Stimulated activated CD8-positive, alpha-beta memory T cell treated with anti-CD3 and anti-CD28 coated beads, Interleukin-7, amount 100 ng/mL, for 1 hour (primary cell): ENCODE measurements around the gene AKIRIN1.
A peak's percentile ranks its signal among the peaks of the same experiment; 100 is the strongest.
"Not testable (repeated sequence)": the region's sequence is repeated elsewhere in the genome, so short reads cannot be mapped to it uniquely, and the experiment has no call there.

ENCODE experiments used
- DNase-seq, 2 donors: peaks; one replicate each; pipeline ENCODE4 v3.0.0-alpha.2; 2020; ENCODE audit warnings: low read depth in 2 of 2

AKIRIN1 gene

DNA sequence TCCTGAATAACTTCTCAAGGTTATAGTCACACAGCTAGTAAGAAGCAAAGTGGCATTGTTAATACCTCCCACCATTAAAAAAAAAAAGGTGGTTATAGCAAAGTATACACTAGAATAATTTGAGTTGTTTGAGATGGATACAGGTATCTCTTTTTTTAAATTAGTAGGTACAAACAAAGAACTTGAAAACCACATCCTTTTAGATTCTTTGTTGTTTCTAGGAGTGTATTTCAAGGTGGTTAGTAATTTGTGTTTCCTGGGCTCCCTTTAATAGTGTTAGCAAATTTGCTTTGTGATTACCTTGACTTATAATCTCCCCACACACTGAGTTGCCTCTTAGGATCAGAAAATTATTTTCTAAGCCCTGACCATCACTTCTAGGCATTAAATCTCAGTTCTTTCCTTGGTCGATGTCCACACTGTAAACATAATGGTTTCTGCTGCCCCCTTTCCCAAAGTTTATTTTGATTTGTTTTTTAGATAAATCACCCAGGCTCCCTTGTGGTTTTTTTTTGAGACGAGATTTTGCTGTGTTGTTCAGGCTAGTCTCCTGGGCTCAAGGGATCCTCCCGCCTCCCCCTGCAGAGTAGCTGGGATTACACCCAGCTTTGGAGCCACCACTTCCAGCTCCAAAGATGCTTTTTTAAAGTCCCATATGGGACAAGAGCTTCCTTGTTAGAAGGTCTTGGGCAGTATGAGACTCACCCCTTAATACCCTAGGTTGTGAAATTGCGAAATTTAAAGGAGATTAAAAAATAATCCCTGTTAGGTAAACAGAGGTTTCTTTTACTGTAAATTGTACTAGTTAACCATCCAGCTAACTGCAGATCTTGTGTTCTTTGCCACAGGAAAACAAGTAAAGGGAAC lies 6.2 kb downstream of the AKIRIN1 start:
- DNase-seq: no peak

DNA sequence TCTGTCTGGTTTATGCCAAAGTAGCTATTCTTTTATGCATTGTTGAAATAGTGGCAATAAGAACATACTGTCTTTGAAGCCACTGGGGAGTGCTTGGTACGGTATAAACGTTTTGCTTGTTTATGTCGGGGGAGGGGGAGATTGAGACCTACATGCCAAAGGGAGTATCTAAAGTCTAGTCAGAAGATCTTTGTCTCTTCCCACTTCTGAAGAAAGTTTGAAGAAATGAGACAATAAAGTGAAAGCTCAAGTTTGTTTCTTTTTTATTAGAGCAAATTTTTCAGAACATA lies 6.8 kb downstream of the AKIRIN1 start:
- no peak for DNase-seq

DNA sequence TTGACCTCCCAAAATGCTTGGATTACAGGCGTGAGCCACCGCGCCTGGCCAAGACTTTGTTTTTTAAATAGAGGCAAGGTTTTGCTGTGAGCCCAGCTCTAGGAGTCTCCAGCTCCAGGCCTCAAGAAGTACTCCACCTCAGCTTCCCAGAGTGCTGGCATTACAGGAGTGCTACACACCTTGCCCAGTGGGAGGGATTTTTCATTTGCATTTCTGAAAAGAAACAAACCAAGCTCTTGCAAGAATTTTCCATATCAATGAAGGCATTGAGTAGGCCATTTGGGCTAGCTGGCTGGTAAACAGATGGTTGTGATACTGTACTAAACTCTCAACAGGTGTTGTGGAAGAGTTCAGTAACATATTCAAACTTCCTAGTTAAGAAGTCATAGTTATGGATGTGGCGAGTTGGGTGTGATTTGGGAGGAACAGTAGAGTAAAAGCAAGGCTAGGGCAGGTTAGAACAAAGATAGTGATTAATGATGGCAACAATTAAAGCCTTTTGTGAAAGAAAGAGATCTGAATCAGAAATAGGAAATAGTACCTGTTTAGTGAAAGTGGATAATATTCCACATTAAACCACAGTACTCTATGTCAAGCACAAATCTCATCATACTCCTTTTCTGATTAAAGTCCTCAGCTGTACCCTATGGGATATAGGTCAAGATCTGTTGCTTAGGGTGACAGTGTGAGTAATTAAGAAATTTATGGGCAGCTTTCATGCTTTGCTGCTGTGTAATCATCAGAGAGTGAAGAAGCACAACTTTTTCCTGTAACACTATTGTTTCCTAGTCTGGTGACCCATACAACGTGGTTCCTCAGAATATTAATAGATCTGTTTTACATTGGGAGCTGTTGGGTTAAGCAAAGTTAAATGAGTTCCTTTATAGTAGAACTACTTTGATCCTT lies 10.7 kb downstream of the AKIRIN1 start:
- DNase-seq: no peak

GRCh38 chr1:39003281-39003680 lies 12.2 kb downstream of the AKIRIN1 start:
- DNase-seq: no peak

GRCh38 chr1:39003794-39004193 lies 12.7 kb downstream of the AKIRIN1 start:
- DNase-seq: no peak

GRCh38 chr1:39006287-39006686 lies 15.2 kb downstream of the AKIRIN1 start:
- no peak for DNase-seq

DNA sequence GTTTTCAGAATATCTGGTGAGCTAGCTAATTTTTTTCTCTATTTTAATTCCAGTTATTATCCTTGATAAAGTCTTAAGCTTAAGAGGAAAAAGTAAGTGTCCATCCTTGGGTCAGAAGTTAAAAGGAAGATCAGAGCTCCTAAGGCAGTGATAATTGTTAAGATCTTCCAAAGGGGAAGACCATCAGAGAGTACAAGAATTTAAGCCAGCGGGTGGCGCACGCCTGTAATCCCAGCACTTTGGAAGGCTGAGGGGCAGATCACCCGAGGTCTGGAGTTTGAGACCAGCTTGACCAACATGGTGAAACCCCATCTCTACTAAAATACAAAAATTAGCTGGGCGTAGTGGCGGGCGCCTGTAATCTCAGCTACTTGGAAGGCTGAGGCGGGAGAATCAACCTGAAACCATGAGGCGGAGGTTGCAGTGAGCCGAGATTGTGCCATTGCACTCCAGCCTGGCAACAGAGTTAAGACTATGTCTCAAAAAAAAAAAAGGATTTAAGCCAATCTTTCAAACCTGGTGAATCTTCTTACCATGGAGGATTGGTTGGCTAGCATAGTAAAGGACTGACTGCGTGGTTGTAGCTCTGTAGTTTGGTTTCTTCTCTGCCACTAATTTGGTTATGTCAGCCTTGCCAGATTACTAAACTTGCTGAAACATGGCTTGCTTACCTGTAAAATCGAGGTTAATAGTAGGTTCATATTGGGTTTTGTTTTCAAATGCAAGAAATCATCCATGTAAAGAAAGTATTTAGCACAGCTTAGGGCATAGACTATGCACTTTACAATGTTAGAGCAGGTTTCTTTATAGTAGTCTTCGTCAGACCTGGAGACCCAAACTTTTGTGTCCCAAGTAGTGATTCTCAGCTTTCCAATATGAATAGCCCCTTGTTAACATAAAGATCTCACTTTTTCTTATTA lies 15.9 kb downstream of the AKIRIN1 start:
- no peak for DNase-seq

DNA sequence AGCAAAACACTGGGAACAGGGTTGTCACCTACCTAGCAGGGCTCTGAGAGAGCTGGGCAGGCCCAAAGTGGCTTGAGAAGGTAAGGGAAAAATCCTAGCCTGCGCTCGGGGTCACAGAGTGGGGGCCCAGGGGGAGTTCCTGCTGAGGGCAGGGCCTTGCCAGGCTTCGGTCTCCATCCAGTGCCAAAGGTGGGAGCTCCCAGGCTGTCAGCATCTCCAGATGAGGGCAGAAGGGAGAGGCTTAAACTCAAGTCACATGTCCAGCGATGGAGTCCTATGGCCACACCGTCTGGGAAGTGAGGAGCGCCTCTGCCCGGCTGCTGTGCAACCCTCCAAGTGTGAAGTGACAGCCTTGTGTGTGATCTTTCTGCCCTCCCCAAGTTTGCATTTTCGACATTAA lies 23.9 kb downstream of the AKIRIN1 start:
- not testable (repeated sequence) for DNase-seq

DNA sequence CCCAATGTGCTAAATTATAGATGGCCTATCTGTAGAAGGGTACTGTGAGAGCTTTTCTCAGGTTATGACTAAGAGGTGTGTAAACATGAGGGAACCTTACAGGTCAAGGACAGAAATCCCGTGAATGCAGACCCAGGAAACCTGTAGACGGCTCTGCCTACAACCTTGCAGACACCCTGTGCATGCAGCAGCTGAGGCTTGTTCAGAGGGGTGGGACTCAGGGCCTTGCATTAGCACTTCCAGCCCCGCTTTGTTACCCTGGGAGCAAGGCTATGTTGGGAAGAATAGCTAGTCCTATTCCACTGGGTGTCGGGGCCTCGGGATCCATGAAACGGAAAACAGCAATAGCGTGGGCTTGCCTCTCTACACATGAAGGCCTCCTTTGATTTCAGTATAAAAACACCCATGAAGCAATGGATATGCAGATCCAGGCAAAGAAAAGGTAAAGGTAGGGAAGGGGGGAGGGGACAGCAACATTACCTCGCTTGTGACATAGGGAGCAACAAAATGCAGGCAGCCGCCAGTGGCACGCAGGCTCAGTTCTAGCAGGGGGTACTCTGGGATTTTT lies 25.6 kb downstream of the AKIRIN1 start:
- DNase-seq: no peak

GRCh38 chr1:39017266-39017665 lies 26.2 kb downstream of the AKIRIN1 start:
- DNase-seq: no peak

GRCh38 chr1:39020494-39020893 lies 29.4 kb downstream of the AKIRIN1 start:
- DNase-seq: not testable (repeated sequence)

- no peak for DNase-seq
Observed at GRCh38 chr1:39021426-39021825, 30.4 kb downstream of the AKIRIN1 start.

DNA sequence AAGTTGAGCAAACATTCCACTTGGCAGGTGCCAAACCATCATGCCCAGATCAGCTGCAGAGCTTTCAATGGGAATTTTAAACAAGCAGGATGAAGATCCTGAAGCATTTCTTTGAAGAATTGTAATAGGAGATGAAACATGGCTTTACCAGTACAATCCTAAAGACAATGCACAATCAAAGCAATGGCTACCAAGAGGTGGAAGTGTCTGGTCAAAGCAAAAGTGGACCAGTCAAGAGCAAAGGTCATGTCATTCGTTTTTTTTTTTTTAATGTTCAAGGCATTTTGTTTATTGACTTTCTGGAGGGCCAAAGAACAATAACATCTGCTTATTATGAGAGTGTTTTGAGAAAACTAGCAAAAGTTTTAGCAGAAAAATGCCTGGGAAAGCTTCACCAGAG lies 32.1 kb downstream of the AKIRIN1 start:
- DNase-seq: no peak

GRCh38 chr1:39026051-39026865 lies 35.2 kb downstream of the AKIRIN1 start, which contains the start of gene NDUFS5:
Gene NDUFS5 (plus strand): TSS chr1:39026350. CDS start chr1:39028725, 2,375 bp downstream.
- DNase-seq: peak; percentile 65 to 67

GRCh38 chr1:39026866-39027507 lies 35.9 kb downstream of the AKIRIN1 start:
- DNase-seq: no peak

DNA sequence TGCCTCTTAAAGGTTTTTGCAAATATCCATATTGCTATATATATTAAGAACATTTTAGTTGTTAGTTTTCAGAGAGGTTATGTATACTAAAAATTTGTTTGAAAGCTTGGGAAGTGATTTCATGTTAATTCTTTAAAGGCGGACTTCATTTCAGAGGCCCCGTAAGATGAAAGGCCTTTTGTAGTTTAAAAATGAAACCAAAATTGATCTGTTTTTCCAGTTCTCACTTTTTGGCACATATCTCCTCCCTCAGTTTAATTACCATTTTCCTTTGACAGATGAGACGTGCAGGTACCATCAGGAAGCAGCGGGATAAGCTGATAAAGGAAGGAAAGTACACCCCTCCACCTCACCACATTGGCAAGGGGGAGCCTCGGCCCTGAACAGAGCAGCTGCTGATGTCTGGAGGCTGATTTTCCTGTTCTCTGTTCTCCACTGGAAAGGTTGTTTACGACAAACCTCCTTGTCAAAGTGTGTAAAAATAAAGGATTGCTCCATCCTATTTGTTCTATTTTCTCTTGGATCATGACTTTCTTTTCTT lies 43.1 kb downstream of the AKIRIN1 start:
- no peak for DNase-seq

- DNase-seq: no peak
Observed at GRCh38 chr1:39036678-39037077, 45.6 kb downstream of the AKIRIN1 start.

GRCh38 chr1:39043513-39043912 lies 52.4 kb downstream of the AKIRIN1 start:
- no peak for DNase-seq

DNA sequence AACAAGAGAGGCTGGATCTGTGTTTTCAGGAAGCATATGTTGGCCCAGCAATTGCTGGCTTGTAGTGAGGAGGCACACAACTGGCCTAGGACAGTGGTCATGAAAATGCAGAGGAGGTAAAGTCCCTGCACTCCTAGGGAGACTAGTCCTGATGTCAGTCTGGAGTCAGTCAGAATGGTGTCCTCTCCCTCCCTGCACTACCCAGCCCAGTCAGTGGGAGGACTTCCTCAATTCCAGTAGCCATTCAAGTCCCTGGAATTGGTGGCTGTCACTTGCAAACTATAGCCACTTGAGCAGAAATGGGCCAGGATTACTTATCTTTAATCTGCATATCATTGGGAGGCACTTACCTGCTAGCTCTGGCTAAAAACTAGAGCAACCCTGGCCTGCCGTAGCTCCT lies 53.7 kb downstream of the AKIRIN1 start:
- DNase-seq: no peak

DNA sequence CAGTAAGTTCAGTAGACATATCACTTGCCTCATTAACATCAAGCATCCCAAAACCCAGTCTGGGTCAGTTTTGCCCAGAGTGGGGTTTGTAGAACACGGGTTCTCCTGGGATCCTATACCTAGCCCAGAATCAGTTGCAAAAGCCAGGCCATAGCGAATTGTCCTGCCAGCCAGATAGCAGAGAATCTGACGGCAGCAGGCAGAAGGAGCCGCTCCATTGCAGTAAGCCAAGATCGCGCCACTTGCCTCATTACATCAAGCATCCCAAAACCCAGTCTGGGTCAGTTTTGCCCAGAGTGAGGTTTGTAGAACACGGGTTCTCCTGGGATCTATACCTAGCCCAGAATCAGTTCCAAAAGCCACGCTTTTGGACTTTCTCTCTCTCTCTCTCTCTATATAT lies 54.2 kb downstream of the AKIRIN1 start:
- DNase-seq: no peak
